ENCODE data around the gene GDF3. TPM values are rescaled to one million over a fixed set of nuclear protein-coding genes. Genes with fewer than 3 reads are reported as not detected.

Gene GDF3
- total RNA-seq, 1 donor: not detected

DNA sequence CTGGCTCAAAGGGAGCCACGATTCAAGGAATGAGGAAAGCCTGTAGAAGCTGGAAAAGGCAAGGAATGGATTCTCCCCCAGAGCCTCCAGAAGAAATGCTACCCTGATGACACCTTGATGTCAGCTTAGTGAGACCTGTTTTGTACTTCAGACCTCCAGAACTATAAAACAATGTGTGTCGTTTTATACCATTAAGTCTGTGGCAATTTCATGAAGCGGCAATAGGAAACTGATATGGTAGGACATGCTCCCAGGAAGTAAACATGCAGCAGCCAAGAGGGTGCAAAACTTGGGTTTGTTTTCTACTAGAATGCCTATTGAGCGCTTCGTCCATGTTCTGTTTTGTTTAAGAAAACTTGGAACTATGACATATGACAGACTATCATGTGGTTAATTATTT, 27.4 kb downstream of the GDF3 start:
- no peak for DNase-seq (ENCODE audit: low read depth in 2 of 3, low spot score in 2 of 3)

DNA sequence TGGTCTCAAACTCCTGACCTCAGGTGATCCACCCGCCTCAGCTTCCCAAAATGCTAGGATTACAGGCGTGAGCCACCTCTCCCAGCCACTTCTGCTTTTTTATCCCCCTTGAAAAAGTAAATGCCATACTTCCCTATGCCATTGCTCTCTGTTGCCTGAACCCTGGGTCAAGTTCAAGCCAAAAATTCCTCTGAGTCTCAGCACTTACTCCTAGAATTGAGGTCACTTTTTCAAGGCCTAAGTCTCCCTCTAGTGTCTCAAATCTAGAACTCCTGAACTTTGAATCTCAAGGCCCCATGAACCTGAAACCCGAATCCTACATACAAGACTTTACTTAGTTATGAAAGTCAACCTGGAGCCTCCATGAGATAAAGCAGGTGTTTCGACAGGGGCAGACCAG, 28.4 kb downstream of the GDF3 start:
- DNase-seq (ENCODE audit: low read depth in 2 of 3, low spot score in 2 of 3): peak in 2 of 3 donors; percentile 33 to 70

DNA sequence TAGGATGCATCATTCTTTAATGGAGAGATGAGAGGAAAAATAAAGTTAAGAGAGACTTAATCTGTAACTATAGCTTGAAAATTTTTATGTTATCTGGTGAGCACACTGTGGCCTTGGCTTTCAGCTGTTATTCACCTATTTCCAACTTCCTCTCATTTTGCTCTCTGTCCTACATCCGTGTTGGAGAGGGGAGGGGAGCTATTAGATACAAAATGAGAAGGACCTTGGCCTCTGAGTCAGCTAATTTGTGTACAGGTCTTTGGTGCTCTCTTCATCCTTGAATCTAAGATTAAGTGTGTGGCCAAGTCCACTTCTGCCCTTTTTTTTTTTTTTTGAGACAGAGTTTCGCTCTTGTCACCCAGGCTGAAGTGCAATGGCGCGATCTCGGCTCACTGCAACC, 29.0 kb downstream of the GDF3 start:
- no peak for DNase-seq (ENCODE audit: low read depth in 2 of 3, low spot score in 2 of 3)

DNA sequence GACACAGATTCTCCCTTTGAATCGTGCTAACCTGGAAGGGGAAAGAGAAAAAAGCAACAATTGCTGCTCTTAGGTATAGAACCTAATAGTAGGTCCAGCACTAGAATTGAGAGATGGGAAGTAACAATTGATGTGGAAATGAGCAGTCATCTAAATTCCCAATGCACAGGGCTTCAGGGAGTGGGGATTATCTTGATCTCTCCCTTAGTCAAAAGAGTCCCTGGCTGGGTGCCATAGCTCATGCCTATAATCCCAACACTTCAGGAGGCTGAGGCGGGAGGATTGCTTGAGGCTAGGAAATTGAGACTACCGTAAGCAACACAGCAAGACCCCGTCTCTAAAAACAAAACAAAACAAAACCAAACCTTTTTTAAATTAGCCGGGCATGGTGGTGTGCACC, 33.8 kb downstream of the GDF3 start:
- no peak for DNase-seq (ENCODE audit: low read depth in 2 of 3, low spot score in 2 of 3)

DNA sequence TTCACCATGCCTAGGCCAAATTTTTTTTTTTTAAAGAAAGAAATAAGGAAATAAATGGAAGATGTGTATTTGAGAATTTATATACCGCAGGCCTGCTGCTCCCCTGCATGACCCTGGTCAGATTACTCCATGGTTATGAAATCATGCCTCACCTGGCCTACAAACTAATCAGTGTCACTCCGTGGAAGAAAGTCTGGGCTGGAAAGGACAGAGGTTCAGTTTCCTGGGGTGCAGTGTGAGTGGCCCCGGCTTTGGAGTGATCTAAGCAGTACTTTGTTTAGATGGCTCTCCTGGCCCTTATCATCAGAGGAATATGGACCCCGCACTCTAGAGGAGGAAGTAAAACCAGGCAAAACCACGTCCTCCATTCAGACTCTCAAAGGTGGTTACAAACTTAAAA, 39.5 kb downstream of the GDF3 start:
- no peak for DNase-seq (ENCODE audit: low read depth in 2 of 3, low spot score in 2 of 3)

DNA sequence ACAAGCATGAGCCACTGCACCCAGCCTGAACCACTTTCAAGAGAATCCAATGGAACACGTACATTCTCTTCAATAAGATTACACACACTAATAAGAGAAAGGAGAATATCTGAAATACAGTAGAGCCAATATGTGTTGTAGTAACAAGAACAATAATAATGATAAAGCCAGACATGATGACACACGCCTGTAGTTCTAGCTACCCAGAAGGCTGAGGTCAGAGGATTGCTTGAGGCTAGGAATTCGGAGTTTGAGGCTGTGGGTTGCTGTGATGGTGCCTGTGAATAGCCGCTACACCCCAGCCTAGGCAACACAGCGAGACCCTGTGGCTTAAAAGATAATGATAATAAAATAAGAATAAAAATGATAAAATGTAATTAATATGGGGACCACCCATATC, 45.5 kb downstream of the GDF3 start:
- DNase-seq (ENCODE audit: low read depth in 2 of 3, low spot score in 2 of 3): no peak

DNA sequence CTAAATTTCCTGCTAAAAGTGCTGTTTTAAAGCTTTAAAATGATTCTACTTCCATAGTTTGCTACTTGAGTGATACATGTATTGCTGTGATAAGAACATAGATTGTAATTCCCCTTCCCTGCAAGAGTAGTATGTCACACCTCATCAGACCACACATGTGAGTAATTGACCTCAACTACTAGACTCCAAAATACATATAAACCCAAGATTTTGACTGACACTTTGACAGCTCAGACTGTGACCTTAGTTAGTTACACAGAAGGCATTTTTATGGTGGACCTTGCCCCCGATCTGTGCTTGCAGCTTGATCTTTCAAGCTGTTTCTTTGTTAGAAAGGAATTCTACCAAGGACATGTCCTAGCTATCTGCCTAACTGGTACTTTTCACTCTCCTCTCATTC, 48.5 kb downstream of the GDF3 start:
- no peak for DNase-seq (ENCODE audit: low read depth in 2 of 3, low spot score in 2 of 3)

DNA sequence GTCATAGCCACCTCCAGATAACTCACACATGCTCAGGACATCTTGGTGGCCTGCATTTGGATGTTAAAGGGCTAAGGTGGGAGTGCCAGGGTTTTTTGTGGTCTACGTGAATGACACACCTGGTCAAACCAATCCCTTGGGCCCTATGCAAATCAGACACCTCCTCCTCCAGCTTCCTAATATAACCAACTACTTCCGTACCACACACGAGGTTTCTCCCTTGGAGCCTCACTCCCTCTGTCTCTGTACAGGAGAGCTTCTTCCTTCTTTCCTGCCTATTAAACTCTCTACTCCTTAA, 49.4 kb downstream of the GDF3 start:
- DNase-seq (ENCODE audit: low read depth in 2 of 3, low spot score in 2 of 3): no peak

DNA sequence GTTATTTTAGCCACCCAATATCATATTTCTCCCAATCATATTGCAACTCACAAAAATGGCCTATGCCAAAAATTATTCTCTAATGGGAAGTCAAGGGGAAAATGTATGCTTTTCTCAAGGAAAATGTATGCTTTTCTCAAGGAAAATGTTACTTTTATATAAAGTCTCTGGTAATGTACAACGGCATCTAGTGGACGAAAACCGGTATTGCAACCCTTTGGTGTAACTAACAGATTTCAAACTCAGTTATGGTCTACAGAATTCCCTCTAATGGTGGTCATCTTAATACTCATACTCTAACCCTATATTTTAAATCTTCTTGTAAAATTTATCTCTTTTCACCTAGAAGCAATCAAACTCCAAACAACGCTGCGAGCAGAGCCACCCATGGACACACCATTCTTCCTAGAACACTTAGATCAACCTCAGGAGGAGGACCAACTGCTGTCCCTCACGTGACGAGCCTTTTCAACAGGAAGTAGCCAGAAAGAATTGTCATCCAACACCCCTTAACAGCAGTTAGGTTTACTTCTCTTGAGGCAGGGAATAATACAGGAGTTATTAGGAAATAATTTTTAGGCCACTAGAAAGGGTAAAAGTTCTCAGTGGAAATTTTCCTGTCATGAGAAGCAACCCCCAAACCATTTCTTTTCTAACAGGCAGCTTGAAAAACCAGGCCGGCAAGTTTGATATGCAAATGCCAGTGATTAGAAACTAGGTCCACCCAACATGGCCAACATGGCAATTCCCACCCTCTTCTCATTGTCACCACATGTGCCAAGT, 50.0 kb downstream of the GDF3 start:
- DNase-seq (ENCODE audit: low read depth in 2 of 3, low spot score in 2 of 3): peak in 2 of 3 donors; percentile 31 to 54

DNA sequence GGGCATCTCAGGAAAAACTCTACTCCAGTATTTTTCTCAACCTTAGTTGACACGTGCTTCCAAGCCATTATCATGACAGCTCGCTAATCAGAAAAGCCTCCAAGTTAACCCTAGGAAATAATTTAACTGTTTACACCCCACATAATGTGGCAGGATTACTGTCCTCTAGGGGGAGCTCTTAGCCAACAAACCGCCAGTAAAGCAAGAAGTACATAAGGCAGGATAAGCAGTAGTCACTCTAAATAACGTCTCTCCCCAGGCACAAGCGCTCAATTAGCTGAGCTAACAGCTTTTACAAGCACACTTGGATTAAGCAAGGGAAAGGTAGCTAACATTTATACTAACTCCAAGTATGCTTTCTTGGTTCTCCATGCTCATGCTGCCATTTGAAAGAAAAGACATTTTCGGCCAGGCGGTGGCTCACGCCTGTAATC, 52.7 kb downstream of the GDF3 start:
- peak in 1 of 3 donors; percentile 54 for DNase-seq (ENCODE audit: low read depth in 2 of 3, low spot score in 2 of 3)

DNA sequence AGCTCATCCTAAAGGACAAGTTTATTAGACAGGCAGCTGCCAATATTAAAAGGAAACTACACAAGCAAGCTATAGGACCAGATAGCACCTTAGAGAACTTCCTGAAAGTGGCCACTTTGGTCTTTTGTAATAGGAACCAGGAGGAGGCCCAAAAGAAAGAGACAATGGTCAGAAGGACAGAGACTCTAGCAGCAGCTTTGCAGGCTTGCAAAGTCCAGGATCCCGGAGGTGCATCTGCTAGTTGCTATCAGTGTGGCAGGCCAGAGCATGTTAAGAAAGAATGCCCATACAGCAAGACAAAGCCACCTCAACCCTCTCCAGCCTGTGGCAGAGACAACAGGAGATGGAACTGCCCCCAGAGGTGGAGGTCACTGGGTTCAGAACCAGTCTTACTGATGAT, 53.3 kb downstream of the GDF3 start:
- DNase-seq (ENCODE audit: low read depth in 2 of 3, low spot score in 2 of 3): no peak

DNA sequence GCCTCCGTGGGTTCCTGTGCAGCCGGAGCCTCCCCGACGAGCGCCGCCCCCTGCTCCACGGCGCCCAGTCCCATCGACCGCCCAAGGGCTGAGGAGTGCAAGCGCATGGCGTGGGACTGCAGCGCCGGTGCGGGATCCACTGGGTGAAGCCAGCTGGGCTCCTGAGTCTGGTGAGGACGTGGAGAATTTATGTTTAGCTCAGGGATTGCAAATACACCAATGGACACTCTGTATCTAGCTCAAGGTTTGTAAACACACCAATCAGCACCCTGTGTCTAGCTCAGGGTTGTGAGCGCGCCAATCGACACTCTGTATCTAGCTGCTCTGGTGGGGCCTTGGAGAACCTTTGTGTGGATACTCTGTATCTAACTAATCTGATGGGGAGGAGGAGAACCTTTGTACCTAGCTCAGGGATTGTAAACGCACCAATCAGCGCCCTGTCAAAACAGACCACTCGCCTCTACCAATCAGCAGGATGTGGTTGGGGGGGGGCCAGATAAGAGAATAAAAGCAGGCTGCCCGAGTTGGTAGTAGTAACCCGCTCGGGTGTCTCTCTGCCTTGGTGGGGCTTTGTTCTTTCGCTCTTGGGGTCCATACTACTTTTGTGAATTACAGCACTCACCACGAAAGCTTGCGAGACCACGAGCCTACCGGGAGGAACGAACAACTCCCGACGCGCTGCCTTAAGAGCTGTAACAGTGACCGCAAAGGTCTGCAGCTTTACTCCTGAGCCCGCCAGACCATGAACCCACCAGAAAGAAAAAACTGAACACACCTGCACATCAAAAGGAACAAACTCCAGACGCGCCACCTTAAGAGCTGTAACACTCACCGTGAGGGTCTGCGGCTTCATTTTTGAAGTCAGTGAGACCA, 55.2 kb downstream of the GDF3 start:
- DNase-seq (ENCODE audit: low read depth in 2 of 3, low spot score in 2 of 3): peak in 1 of 3 donors; percentile 42

Other genes with a start within 250 kb of the GDF3 start
- gene CD163, start 192.0 kb downstream of the GDF3 start, total RNA-seq: 0.27 TPM
- gene APOBEC1, start 29.9 kb downstream of the GDF3 start, total RNA-seq: not detected
- gene DPPA3, start 15.7 kb upstream of the GDF3 start, total RNA-seq: not detected
- gene CLEC4C, start 51.6 kb upstream of the GDF3 start, total RNA-seq: under 0.01 TPM
- not detected for gene NANOGNB, start 69.4 kb upstream of the GDF3 start, total RNA-seq
- not detected for gene NANOG, start 93.6 kb upstream of the GDF3 start, total RNA-seq
- 1.9 TPM for gene SLC2A14, start 177.1 kb upstream of the GDF3 start, total RNA-seq
- 27.5 TPM for gene SLC2A3, start 240.4 kb upstream of the GDF3 start, total RNA-seq

All from hematopoietic multipotent progenitor cell (in vitro differentiated cells).